ENCODE measurements around the gene KATNAL1.

The KATNAL1 gene

GRCh38 chr13:30224732-30225131, 82.6 kb downstream of the KATNAL1 start:
- peak; percentile 23 for DNase-seq (ENCODE audit: low read depth)
- no peak overlapping the region for H3K4me3 ChIP-seq (replicated peaks; ENCODE audit: low read depth, low read length)
- no peak for TF ChIP-seq CTCF (IDR thresholded peaks at IDR 0.05; ENCODE audit: low read length, missing control alignments)

- no peak overlapping the region for H3K4me3 ChIP-seq (replicated peaks; ENCODE audit: low read depth, low read length)
- TF ChIP-seq CTCF (IDR thresholded peaks at IDR 0.05; ENCODE audit: low read length, missing control alignments), result no peak
- DNase-seq (ENCODE audit: low read depth), result no peak
Measured at GRCh38 chr13:30222254-30222653, 85.1 kb downstream of the KATNAL1 start.

- DNase-seq (ENCODE audit: low read depth), result no peak
- no peak for TF ChIP-seq CTCF (IDR thresholded peaks at IDR 0.05; ENCODE audit: low read length, missing control alignments)
- no peak overlapping the region for H3K4me3 ChIP-seq (replicated peaks; ENCODE audit: low read depth, low read length)
Measured at GRCh38 chr13:30216111-30216510, 91.2 kb downstream of the KATNAL1 start.

- no peak overlapping the region for H3K4me3 ChIP-seq (replicated peaks; ENCODE audit: low read depth, low read length)
- TF ChIP-seq CTCF (IDR thresholded peaks at IDR 0.05; ENCODE audit: low read length, missing control alignments), result no peak
- no peak for DNase-seq (ENCODE audit: low read depth)
Measured at GRCh38 chr13:30212256-30212655, 95.1 kb downstream of the KATNAL1 start.

GRCh38 chr13:30211745-30212144, 95.6 kb downstream of the KATNAL1 start:
- TF ChIP-seq CTCF (IDR thresholded peaks at IDR 0.05; ENCODE audit: low read length, missing control alignments), result no peak
- DNase-seq (ENCODE audit: low read depth), result no peak
- H3K4me3 ChIP-seq (replicated peaks; ENCODE audit: low read depth, low read length), result no peak overlapping the region

- no peak for DNase-seq (ENCODE audit: low read depth)
- TF ChIP-seq CTCF (IDR thresholded peaks at IDR 0.05; ENCODE audit: low read length, missing control alignments), result no peak
- H3K4me3 ChIP-seq (replicated peaks; ENCODE audit: low read depth, low read length), result no peak overlapping the region
Measured at GRCh38 chr13:30204564-30204963, 102.8 kb downstream of the KATNAL1 start.

GRCh38 chr13:30196025-30196424, 111.3 kb downstream of the KATNAL1 start:
- no peak for TF ChIP-seq CTCF (IDR thresholded peaks at IDR 0.05; ENCODE audit: low read length, missing control alignments)
- DNase-seq (ENCODE audit: low read depth), result peak; percentile 8
- H3K4me3 ChIP-seq (replicated peaks; ENCODE audit: low read depth, low read length), result no peak overlapping the region

All from fibroblast of pulmonary artery (primary cell).